Stimulated activated CD4-positive, alpha-beta T cell treated with anti-CD3 and anti-CD28 coated beads, TNF-alpha, amount 100 ng/mL, for 1 hour (primary cell): ENCODE data around the gene PPT2.
"Not testable (repeated sequence)": the region's sequence is repeated elsewhere in the genome, so short reads cannot be mapped to it uniquely, and the experiment has no call there.

Experiments used
- DNase-seq, 3 donors: peaks; one replicate each; pipeline ENCODE4 v3.0.0-alpha.2; 2020; ENCODE audit warnings: low read depth in 3 of 3, low spot score in 1 of 3

PPT2 gene

GRCh38 chr6:32176476-32177182, 22.7 kb downstream of the PPT2 start:
- no peak for DNase-seq

GRCh38 chr6:32177183-32177787, 23.3 kb downstream of the PPT2 start:
- no peak for DNase-seq

GRCh38 chr6:32177788-32178546, 24.0 kb downstream of the PPT2 start, which contains the start of gene RNF5:
TSS of gene RNF5 (plus strand) at chr6:32178405. CDS start at chr6:32178512, 107 bp downstream.
- DNase-seq = peak; percentile 74 to 94 (median 86)

- no peak for DNase-seq
Observed at GRCh38 chr6:32178547-32179440, 24.9 kb downstream of the PPT2 start.

GRCh38 chr6:32179766-32180405, 25.9 kb downstream of the PPT2 start:
- DNase-seq = no peak

- no peak for DNase-seq
Observed at GRCh38 chr6:32181148-32181702, 27.3 kb downstream of the PPT2 start.

- DNase-seq = no peak
Observed at GRCh38 chr6:32181915-32182529, 28.1 kb downstream of the PPT2 start.

GRCh38 chr6:32182555-32182981, 28.6 kb downstream of the PPT2 start:
- no peak for DNase-seq

GRCh38 chr6:32183030-32183429, 29.1 kb downstream of the PPT2 start:
- no peak for DNase-seq

- no peak for DNase-seq
Observed at GRCh38 chr6:32183483-32184083, 29.6 kb downstream of the PPT2 start.

GRCh38 chr6:32184084-32184640, 30.2 kb downstream of the PPT2 start, which contains the start of gene AGER:
TSS of gene AGER (minus strand) at chr6:32184253. CDS start at chr6:32184222, 31 bp downstream.
- no peak for DNase-seq

GRCh38 chr6:32185681-32186131, 31.8 kb downstream of the PPT2 start:
- DNase-seq = not testable (repeated sequence)

GRCh38 chr6:32186151-32186840, 32.4 kb downstream of the PPT2 start:
- not testable (repeated sequence) for DNase-seq

- DNase-seq = no peak
Observed at GRCh38 chr6:32187009-32187709, 33.2 kb downstream of the PPT2 start.

- DNase-seq = not testable (repeated sequence)
Observed at GRCh38 chr6:32187725-32188380, 33.9 kb downstream of the PPT2 start.

- DNase-seq = no peak
Observed at GRCh38 chr6:32188381-32189068, 34.6 kb downstream of the PPT2 start.
